Liver (tissue), 9 donors: ENCODE measurements around the gene CWC22. TPM values are rescaled to one million over a fixed set of nuclear protein-coding genes. Genes with fewer than 3 reads are reported as not detected.

ENCODE experiments used
- DNase-seq: peaks from one replicate; pipeline ENCODE4 v3.0.0-alpha.2; 2017; ENCODE audit warnings: low spot score
- H3K27ac ChIP-seq, 2 donors: one replicate each; pipeline ENCODE4 v1.7.0; 2013; ENCODE audit warnings: inconsistent platforms in 2 of 2, low read length in 2 of 2, control low read depth in 1 of 2, low read depth in 1 of 2, mild to moderate bottlenecking in 1 of 2
- H3K27me3 ChIP-seq, 4 donors: one replicate each; pipeline versions ENCODE4 v1.6.1 to v1.7.0; 2013; ENCODE audit warnings: low read length in 3 of 4, inconsistent platforms in 1 of 4, mild to moderate bottlenecking in 1 of 4, moderate library complexity in 1 of 4; ENCODE audit not compliant: control insufficient read depth in 4 of 4, insufficient read depth in 4 of 4
- H3K36me3 ChIP-seq, 4 donors: one replicate each; pipeline versions ENCODE4 v1.6.1 to v1.7.0; 2013; ENCODE audit warnings: low read length in 3 of 4, mild to moderate bottlenecking in 3 of 4, low read depth in 1 of 4, moderate library complexity in 1 of 4; ENCODE audit not compliant: control insufficient read depth in 4 of 4, insufficient read depth in 3 of 4
- H3K4me1 ChIP-seq, 4 donors: one replicate each; pipeline versions ENCODE4 v1.6.1 to v1.7.0; 2013; ENCODE audit warnings: low read length in 3 of 4, mild to moderate bottlenecking in 3 of 4, moderate library complexity in 1 of 4; ENCODE audit not compliant: control insufficient read depth in 4 of 4, insufficient read depth in 4 of 4
- H3K4me3 ChIP-seq, 3 donors: one replicate each; pipeline versions ENCODE4 v1.6.1 to v1.7.0; 2013; ENCODE audit warnings: low read length in 3 of 3, control low read depth in 1 of 3, low read depth in 1 of 3, mild to moderate bottlenecking in 1 of 3
- H3K9ac ChIP-seq, 2 donors: one replicate each; pipeline ENCODE4 v1.7.0; 2013; ENCODE audit warnings: low read length in 2 of 2, mild to moderate bottlenecking in 2 of 2, moderate library complexity in 2 of 2, control low read depth in 1 of 2, low read depth in 1 of 2
- H3K9me3 ChIP-seq, 4 donors: one replicate each; pipeline versions ENCODE4 v1.6.1 to v1.7.0; 2013; ENCODE audit warnings: low read length in 3 of 4; ENCODE audit not compliant: control insufficient read depth in 4 of 4
- CTCF ChIP-seq: fragments of 150-350 bp; IDR thresholded peaks from 2 replicates; pipeline ENCODE4 v1.5.1; 2017; ENCODE audit warnings: improper control_type of control experiment, low read depth, low read length; ENCODE audit not compliant: missing input control
- EGR1 ChIP-seq, 2 donors: IDR thresholded peaks; 2 replicates each; pipeline ENCODE4 v1.6.1; 2016 to 2018; ENCODE audit warnings: antibody characterized with exemption in 2 of 2, low read depth in 2 of 2
- FOXA1 ChIP-seq: IDR thresholded peaks from 2 replicates; pipeline ENCODE4 v1.6.1; 2016; ENCODE audit warnings: antibody characterized with exemption
- FOXA2 ChIP-seq: IDR thresholded peaks from 2 replicates; pipeline ENCODE4 v1.6.1; 2016; ENCODE audit warnings: antibody characterized with exemption
- GABPA ChIP-seq, 2 donors: IDR thresholded peaks in 1 of 2; conservative IDR thresholded peaks in 1 of 2; 2 replicates each; pipeline ENCODE4 v1.6.1; 2016; ENCODE audit warnings: antibody characterized with exemption in 2 of 2, mild to moderate bottlenecking in 1 of 2, moderate library complexity in 1 of 2
- HNF4A ChIP-seq, 2 donors: conservative IDR thresholded peaks; 2 replicates each; pipeline ENCODE4 v1.6.1; 2016; ENCODE audit warnings: antibody characterized with exemption in 2 of 2, mild to moderate bottlenecking in 2 of 2
- HNF4G ChIP-seq: IDR thresholded peaks from 2 replicates; pipeline ENCODE4 v1.6.1; 2016; ENCODE audit warnings: antibody characterized with exemption
- JUND ChIP-seq, 2 donors: IDR thresholded peaks; 2 replicates each; pipeline ENCODE4 v1.6.1; 2016; ENCODE audit warnings: antibody characterized with exemption in 2 of 2
- NR2F2 ChIP-seq: IDR thresholded peaks from 2 replicates; pipeline ENCODE4 v1.6.1; 2016; ENCODE audit warnings: antibody characterized with exemption
- RAD21 ChIP-seq, 2 donors: IDR thresholded peaks; 2 replicates each; pipeline ENCODE4 v1.6.1; 2016; ENCODE audit warnings: antibody characterized with exemption in 2 of 2, mild to moderate bottlenecking in 2 of 2
- RXRA ChIP-seq, 2 donors: IDR thresholded peaks; 2 replicates each; pipeline ENCODE4 v1.6.1; 2017 to 2018; ENCODE audit warnings: antibody characterized with exemption in 2 of 2, mild to moderate bottlenecking in 1 of 2
- SP1 ChIP-seq: IDR thresholded peaks from 2 replicates; pipeline ENCODE4 v1.6.1; 2018; ENCODE audit warnings: antibody characterized with exemption, mild to moderate bottlenecking
- YY1 ChIP-seq: IDR thresholded peaks from 2 replicates; pipeline ENCODE4 v1.6.1; 2016; ENCODE audit warnings: antibody characterized with exemption, mild to moderate bottlenecking
- WGBS: extraction: QIAGEN DNeasy Blood & Tissue Kit; methylation state at CpG from one replicate; pipeline ENCODE4 v1.1.7; 2013; 5-methylcytosine and 5-hydroxymethylcytosine counted together
- polyA plus RNA-seq, 2 donors: library from polyadenylated mRNA; stranded (reverse) in 1 of 2; unstranded in 1 of 2; fragments of 200-250 nt in 1 of 2; fragments of >200 nt in 1 of 2; fragmentation: Nextera tagmentation in 1 of 2; extraction: Ambion mirVana in 1 of 2; gene quantifications; one replicate each; pipeline versions ENCODE4 v1.2.1 to v1.2.3, GENCODE V29; 2013 to 2015
- total RNA-seq, 2 donors: library from RNA; depleted of rRNA; stranded (reverse); fragments of >200 nt; gene quantifications; one replicate each; pipeline ENCODE4 v1.2.3, GENCODE V29; 2014
- TF ChIP-seq, protein P1 (sequence below): IDR thresholded peaks from 2 replicates; pipeline ENCODE4 v1.6.1; 2016; ENCODE audit warnings: antibody characterized with exemption
- TF ChIP-seq, protein P2 (sequence below): IDR thresholded peaks from 2 replicates; pipeline ENCODE4 v1.6.1; 2016; ENCODE audit warnings: antibody characterized with exemption
- TF ChIP-seq, protein P3 (sequence below): IDR thresholded peaks from 2 replicates; pipeline ENCODE4 v1.6.1; 2016; ENCODE audit warnings: antibody characterized with exemption
- donor health status: healthy.
- donor health status: healthy.
- donor health status: healthy.
- donor health status: healthy.
- donor health status: healthy.

Gene CWC22
- total and polyA plus RNA-seq, 4 donors: 4.4 to 12.0 (median 7.7) TPM

DNA sequence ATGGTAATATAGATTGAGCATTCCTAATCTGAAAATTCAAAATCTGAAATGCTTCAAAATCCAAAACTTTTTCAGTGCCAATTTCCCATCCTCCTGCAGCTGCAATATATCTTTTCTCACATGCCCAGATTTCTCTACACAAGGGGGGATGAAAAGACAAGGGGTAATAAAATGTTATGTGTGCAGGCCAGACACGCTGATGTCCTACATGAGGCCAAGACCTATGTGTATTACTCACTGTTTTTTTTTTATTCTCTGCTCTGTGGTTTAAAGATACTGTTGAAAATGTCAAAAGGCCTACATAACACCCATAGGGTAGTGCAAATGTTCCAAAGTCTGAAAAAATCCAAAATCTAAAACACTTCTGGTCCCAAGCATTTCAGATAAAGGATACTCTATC lies 41.2 kb upstream of the CWC22 start:
- no peak for DNase-seq
- Histone ChIP-seq H3K36me3 (no peaks in the 10 kb centered on the region), H3K27me3 (peaks cover 0 to 4% (median 0%) of the 10 kb centered on the region in 4 donors), H3K4me1 (no peaks in the 10 kb centered on the region), H3K9ac (no peak overlapping the region), H3K27ac (no peak overlapping the region), H3K9me3 (no peaks in the 10 kb centered on the region), H3K4me3 (no peak overlapping the region)
- WGBS: 88% methylated on average over 1 of the region's 1 CpG
- no peak for TF ChIP-seq JUND (IDR thresholded peaks at IDR 0.05)
- no peak for TF ChIP-seq GABPA (IDR thresholded peaks at IDR 0.05 in 1 of 2, conservative IDR thresholded peaks at IDR 0.05 in 1 of 2)
- no peak for TF ChIP-seq FOXA1
- TF ChIP-seq, protein P1, sequence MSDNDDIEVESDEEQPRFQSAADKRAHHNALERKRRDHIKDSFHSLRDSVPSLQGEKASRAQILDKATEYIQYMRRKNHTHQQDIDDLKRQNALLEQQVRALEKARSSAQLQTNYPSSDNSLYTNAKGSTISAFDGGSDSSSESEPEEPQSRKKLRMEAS: no peak
- no peak for TF ChIP-seq SP1
- TF ChIP-seq RAD21 (IDR thresholded peaks at IDR 0.05): no peak
- TF ChIP-seq FOXA2: no peak
- TF ChIP-seq, protein P2, sequence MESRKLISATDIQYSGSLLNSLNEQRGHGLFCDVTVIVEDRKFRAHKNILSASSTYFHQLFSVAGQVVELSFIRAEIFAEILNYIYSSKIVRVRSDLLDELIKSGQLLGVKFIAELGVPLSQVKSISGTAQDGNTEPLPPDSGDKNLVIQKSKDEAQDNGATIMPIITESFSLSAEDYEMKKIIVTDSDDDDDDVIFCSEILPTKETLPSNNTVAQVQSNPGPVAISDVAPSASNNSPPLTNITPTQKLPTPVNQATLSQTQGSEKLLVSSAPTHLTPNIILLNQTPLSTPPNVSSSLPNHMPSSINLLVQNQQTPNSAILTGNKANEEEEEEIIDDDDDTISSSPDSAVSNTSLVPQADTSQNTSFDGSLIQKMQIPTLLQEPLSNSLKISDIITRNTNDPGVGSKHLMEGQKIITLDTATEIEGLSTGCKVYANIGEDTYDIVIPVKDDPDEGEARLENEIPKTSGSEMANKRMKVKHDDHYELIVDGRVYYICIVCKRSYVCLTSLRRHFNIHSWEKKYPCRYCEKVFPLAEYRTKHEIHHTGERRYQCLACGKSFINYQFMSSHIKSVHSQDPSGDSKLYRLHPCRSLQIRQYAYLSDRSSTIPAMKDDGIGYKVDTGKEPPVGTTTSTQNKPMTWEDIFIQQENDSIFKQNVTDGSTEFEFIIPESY: no peak
- TF ChIP-seq YY1: no peak
- no peak for TF ChIP-seq EGR1 (IDR thresholded peaks at IDR 0.05; ENCODE audit: low read depth in 2 of 2)
- no peak for TF ChIP-seq CTCF
- TF ChIP-seq HNF4G: no peak
- no peak for TF ChIP-seq RXRA (IDR thresholded peaks at IDR 0.05)

DNA sequence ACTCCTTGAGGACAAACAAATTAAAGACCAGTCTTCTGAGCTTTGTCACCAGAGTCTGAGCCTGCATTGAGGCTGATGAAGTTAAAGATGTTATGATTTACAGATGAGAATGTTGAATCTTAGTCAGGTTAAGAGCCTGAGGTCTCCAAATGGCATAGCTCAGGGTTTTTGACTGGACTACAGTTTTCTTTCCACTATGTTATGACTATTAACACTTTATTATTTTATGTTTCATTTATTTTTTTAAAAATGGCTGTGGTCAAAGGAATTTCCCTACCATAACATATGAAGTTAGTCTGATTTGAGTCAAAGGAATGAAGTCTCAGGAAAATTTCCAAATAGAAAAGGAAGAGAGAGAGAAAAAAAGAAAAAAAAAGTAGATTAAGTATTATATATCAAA lies 39.7 kb upstream of the CWC22 start:
- Histone ChIP-seq H3K27ac (no peak overlapping the region), H3K27me3 (peaks cover 0 to 4% (median 0%) of the 10 kb centered on the region in 4 donors), H3K9me3 (no peaks in the 10 kb centered on the region), H3K4me1 (no peaks in the 10 kb centered on the region), H3K9ac (no peak overlapping the region), H3K4me3 (no peak overlapping the region), H3K36me3 (no peaks in the 10 kb centered on the region)
- DNase-seq: no peak
- no peak for TF ChIP-seq SP1
- TF ChIP-seq EGR1 (IDR thresholded peaks at IDR 0.05; ENCODE audit: low read depth in 2 of 2): no peak
- TF ChIP-seq FOXA2: no peak
- no peak for TF ChIP-seq FOXA1

GRCh38 chr2:180046202-180046601 lies 39.1 kb upstream of the CWC22 start:
- WGBS: 75% methylated on average over 1 of the region's 1 CpG
- Histone ChIP-seq H3K27me3 (peaks cover 0 to 4% (median 0%) of the 10 kb centered on the region in 4 donors), H3K4me1 (no peaks in the 10 kb centered on the region), H3K9me3 (no peaks in the 10 kb centered on the region), H3K4me3 (no peak overlapping the region), H3K27ac (no peak overlapping the region), H3K9ac (no peak overlapping the region), H3K36me3 (no peaks in the 10 kb centered on the region)
- TF ChIP-seq, protein P2: no peak
- TF ChIP-seq, protein P1: no peak
- no peak for TF ChIP-seq SP1
- no peak for TF ChIP-seq CTCF
- TF ChIP-seq HNF4A (conservative IDR thresholded peaks at IDR 0.05): no peak
- no peak for TF ChIP-seq FOXA1
- TF ChIP-seq RAD21 (IDR thresholded peaks at IDR 0.05): no peak
- TF ChIP-seq HNF4G: no peak
- no peak for TF ChIP-seq NR2F2
- TF ChIP-seq FOXA2: no peak
- TF ChIP-seq, protein P3, sequence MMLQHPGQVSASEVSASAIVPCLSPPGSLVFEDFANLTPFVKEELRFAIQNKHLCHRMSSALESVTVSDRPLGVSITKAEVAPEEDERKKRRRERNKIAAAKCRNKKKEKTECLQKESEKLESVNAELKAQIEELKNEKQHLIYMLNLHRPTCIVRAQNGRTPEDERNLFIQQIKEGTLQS: no peak
- TF ChIP-seq YY1: no peak
- TF ChIP-seq GABPA (IDR thresholded peaks at IDR 0.05 in 1 of 2, conservative IDR thresholded peaks at IDR 0.05 in 1 of 2): no peak
- DNase-seq: no peak
